Measurements from ENCODE around the gene CHST14.

CHST14 gene

DNA sequence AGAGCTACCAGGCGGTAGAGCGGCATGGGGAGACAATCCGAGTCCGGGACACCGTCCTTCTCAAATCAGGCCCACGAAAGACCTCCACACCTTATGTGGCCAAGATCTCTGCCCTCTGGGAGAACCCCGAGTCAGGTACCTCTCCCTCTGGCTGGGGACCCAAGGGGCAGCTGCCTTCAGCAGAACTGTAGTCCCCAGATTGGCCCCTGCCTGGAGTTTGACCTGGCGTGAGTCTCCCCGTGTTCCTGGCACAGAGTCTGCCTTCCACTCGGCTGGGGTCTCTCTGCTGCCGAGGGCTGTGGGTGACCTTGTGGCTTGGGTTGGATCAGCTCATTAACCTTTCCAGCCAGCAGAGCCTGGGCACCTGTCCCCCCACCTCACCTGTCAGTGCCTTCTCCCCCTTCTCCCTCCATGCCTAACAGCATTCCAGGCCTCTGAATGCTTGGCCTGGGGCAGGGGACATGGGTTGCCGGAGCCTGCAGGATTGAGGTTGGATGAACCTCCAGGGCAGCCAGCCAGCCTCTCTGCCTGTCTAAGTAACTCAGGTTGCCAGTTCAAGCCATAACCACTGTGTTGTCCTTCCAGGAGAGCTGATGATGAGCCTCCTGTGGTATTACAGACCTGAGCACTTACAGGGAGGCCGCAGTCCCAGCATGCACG is 6.8 kb upstream of the CHST14 start:
- no peak for DNase-seq (ENCODE audit: low read depth)

DNA sequence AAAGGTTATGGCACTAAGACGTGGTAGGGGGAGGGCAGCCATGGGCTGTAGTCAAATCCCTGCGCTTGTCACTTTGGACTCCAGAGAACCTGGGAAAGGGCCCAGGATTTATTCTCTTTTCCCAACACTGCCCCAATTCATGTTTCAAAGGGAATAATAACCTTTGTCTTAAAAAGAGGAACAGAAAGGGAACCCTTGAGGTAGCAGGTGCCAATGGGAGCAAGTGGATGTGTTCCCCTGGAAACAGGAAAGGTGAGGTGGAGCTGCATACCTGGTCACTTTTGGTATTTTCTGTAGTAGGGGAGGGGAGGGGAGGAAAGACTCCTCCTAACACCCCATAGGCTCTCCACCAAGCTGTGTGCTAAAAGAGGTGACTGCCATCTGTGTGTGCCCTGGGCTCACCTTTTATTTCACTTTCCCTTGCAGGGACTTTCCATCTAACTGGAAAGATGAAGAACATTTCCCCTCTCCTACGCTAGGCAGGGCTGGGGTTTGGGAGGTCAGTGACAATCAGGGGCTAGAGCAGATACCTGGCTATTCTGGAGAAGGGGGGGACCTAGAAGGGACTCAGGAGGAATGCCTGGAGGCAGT is 6.1 kb upstream of the CHST14 start:
- DNase-seq (ENCODE audit: low read depth), result no peak

DNA sequence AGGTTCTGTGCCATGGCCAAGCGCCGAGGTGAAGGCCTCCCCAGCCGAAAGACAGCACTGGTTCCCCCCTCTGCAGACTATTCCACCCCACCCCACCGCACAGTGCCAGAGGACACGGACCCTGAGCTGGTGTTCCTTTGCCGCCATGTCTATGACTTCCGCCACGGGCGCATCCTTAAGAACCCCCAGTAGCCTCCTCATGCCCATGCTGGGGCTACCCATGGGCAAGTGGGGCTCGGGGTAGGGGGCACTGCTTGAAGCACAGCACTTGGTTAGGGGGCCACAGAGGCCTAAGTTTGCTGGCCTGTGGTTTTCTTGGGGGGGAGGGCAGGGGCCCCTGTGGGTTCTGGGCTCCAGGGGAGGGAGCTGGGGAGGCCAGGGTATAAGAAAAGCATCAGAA is 4.8 kb upstream of the CHST14 start:
- DNase-seq (ENCODE audit: low read depth), result no peak

DNA sequence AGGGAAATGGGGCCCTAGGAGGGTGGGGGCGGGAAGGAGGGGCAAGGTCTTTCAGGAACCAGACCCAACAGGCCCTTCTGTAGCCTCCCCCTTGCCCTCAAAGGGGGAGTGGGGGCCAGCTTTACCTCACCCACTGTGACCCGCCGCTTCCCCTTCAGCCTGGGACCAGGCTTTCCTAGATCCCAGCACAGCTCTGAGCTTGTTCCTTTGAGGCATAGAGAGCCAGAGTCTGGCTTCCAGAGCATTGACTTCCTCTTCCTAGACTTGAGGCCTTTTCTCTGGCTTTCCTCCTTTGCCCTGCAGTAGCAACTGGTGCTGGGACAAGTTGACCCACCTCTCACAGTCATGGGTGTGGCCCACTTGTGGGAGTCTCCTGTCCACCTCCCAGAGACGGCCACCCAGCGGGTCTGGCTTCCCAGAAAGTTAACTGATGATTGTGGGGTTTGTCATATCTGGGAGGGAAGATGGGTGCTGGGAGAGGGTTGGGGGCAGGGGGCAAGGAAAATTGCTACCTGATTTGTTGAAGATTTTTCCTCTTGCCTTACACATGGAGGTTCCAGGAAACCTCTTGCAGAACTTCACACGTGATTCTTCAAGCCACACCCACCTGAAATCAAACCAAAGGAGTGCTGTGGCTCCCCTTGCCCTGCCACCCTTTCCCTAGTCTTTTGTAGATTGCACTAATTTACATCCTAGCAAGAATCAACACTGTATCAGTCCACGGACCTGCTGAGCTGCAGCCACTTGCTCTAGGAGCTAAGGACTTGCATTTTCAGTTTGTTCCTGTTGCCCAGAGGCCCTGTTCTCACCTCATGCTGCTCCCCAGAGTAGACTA is 4.1 kb upstream of the CHST14 start:
- DNase-seq (ENCODE audit: low read depth), result no peak

DNA sequence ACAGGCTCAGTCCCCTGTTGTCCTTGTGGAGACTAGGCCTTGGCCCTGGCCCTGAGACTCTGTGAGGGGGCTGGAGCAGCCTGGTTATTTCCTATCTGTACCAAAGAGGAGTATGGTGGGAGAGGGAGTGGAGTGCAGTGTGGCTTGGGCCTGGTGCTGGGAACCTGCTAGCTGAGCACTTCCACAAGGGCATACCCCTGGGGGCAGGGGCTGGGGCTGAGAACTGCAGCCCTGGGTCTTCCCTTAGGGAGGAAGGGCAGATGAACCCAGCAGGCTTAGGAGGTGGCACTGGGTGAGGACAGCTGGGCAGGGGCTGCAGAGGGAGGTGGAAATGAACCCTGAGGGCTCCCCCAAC is 3.5 kb upstream of the CHST14 start:
- DNase-seq (ENCODE audit: low read depth), result no peak

DNA sequence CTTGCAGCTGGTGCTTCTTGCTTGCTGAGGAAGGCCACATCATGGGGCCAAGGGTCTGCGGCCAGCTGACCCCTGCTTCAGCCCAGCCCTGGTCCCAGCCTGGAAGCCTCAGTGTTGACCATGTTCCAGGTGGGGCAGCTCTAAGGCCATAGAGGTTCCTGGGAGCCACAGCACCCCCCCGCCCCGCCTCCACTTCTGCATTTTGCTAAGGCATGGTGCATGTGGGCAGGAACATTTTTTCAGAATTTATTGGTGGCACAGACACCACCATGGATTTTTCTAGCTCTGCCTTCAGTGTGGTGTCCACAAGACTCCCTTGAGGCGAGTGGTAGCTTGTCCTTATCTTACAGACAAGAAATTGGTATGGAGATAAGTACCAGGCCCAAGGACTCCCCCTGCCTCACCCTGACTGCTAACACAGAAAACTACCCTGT is 1.9 kb upstream of the CHST14 start:
- no peak for DNase-seq (ENCODE audit: low read depth)

DNA sequence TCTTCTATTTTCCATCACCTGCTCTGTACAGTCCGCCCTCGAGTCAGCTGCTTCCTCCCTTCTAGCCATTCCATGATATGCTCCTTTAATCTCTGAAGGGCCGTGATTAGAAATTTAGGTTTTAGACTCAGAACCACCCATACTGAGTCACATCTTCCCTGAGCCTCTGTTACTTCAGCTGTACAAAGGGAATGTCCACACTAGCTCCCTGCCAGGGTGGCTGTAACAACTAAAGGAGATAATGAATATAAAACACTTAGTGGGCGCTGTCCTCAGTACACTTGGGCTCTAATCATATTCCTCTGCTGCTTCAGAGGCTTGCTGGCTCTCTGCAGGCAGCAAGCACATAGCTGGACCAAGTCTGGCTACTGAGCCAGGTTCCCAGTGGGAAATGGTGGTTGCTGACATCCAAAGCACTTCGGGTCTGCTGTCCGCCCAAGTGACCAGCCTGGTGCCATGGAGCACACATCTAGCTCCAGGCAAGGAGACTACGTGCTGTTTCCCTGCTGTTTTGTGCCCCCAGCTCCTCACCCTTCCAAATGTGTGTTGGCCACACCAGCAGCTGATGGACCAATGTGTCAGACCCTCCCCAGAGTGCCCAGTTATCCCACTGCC is 901 bp upstream of the CHST14 start:
- DNase-seq (ENCODE audit: low read depth), result no peak

DNA sequence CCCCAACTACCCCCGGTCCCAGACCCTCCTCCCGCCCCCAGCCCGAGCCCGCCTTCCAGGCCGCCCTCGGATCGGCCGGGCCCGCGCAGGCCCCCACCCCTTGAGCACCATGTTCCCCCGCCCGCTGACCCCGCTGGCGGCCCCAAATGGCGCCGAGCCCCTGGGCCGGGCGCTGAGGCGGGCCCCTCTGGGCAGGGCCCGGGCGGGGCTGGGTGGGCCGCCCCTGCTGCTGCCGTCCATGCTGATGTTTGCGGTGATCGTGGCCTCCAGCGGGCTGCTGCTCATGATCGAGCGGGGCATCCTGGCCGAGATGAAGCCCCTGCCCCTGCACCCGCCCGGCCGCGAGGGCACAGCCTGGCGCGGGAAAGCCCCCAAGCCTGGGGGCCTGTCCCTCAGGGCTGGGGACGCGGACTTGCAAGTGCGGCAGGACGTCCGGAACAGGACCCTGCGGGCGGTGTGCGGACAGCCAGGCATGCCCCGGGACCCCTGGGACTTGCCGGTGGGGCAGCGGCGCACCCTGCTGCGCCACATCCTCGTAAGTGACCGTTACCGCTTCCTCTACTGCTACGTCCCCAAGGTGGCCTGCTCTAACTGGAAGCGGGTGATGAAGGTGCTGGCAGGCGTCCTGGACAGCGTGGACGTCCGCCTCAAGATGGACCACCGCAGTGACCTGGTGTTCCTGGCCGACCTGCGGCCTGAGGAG is 472 bp downstream of the CHST14 start:
- DNase-seq (ENCODE audit: low read depth), result no peak

DNA sequence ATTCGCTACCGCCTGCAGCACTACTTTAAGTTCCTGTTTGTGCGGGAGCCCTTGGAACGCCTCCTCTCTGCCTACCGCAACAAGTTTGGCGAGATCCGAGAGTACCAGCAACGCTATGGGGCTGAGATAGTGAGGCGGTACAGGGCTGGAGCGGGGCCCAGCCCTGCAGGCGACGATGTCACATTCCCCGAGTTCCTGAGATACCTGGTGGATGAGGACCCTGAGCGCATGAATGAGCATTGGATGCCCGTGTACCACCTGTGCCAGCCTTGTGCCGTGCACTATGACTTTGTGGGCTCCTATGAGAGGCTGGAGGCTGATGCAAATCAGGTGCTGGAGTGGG is 995 bp downstream of the CHST14 start:
- no peak for DNase-seq (ENCODE audit: low read depth)

DNA sequence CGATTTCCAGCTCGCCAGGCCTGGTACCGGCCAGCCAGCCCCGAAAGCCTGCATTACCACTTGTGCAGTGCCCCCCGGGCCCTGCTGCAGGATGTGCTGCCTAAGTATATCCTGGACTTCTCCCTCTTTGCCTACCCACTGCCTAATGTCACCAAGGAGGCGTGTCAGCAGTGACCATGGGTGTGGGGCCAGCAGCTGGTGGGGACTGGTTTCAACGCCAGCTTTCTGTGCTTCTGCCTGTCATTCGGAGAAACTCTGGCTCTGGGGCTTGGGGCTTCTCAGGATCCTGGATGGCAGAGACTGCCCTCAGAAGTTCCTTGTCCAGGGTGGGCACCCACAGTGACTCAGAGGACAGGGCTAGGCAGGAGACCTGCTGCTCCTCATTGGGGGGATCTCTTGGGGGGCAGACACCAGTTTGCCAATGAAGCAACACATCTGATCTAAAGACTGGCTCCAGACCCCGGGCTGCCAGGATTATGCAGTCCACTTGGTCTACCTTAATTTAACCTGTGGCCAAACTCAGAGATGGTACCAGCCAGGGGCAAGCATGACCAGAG is 1.5 kb downstream of the CHST14 start:
- no peak for DNase-seq (ENCODE audit: low read depth)

DNA sequence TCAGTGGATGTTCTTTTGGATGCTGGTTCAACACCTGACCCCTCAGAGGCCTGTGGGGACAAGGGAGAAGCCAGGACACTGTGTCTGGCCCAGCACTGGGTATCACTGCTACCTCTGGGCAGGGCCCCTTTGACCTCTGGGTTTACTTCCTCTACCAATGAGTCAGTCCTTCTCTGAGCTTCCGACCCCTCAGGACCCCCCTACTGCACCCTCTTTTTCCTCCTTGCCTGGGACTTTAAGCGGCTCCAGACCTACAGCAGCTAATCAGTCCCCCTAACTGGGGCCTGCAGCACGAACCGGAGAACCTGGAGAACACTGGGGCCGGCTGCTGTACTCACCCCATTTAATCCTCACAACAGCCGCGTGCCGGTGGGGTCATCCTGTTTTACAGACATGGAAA is 3.8 kb downstream of the CHST14 start:
- DNase-seq (ENCODE audit: low read depth), result no peak

DNA sequence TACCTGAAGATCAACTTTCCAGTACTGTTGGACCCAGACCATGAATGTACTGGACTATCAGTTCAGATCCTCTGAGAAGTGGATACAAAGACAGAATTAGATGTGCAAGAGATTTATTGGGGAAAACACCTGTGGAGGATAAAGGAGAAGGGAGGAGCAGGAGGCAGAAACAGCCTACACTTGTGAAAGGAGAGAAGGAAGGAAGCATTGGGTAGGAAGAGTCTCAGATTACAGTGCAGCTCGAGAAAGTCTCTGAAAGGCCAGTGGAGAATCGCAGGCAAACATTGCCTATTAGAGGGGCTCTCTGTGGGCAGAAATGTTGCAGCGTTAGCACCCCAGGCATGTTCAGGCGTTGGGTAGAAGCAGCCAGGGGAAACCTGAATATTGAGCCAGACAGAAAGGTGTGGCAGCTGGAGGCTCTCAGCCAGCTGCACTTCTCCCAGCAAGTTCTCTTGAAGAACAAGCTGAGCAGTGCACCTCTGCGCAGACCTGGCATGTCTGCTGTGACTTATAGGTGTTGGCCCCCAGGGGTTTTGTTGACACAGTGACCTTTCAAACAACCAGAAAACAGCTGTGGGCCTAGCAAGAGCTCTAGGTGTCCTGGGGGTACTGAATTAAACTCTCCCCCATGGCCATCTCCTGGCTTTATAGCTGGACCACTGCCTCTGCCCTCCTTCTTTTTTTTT is 7.0 kb downstream of the CHST14 start:
- DNase-seq (ENCODE audit: low read depth), result no peak

DNA sequence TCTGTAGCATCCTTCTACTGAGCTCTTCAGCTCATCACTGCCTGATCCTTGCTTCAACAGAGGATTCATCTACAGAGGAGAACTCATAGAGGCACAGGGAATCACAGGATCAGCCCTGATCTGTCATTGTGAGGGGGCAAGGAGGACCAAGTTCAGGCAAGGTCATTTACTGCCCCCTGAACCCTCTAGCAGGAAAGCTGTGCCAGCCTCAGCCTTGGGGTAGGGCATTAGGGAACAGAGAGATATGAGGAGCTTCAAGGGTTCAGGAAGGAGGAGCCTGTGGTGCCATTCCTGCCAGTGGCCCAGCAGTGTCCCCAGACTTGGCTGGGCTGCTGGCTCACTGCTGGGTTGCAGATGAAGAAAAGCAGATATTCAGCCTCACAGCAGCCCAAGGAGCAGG is 8.2 kb downstream of the CHST14 start:
- no peak for DNase-seq (ENCODE audit: low read depth)

DNA sequence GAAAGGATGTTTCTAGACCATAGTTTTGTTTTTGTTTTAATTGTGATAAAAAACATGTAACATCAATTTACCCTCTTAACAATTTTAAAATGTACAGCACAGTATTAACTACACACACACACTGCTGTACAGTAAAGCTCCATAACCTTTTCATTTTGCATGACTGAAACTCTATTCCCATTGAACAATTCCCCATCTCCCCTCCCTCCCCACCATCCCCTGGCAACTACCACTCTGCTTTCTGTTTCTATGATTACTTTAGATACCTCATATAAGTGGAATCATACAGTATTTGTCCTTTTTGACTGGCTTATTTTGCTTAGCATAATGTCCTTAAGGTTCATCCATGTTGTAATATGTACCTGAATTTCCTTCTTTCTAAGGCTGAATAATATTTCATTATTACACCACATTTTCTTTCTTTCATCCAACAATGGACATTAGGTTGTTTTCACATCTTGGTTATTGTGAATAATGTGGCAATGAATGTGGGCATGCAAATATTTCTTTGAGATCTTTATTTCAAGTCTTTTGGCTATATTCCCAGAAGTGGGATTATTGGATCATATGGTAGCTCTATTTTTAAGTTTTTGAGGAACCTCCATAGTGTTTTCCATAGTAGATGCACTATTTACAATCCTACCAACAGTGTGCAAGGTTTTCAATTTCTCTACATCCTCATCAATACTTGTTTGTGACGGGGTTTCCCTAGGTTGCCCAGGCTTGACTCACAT is 10.7 kb downstream of the CHST14 start:
- DNase-seq (ENCODE audit: low read depth), result no peak

DNA sequence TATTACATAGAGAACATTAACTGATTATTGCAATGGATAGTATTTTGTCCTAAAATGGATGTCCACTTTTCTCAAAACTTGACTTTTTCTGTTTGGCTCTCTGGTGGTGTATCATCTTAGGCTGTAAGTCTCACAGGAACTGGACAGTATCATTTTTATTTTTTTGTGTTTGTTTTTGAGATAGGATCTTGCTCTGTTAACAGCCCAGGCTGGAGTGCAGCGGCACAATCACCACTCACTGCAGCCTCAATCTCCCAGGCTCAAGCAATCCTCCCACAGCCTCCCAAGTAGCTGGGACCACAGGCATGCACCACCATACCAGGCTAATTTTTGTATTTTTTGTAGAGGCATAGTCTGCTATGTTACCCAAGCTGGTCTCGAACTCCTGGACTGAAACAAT is 13.1 kb downstream of the CHST14 start:
- no peak for DNase-seq (ENCODE audit: low read depth)

DNA sequence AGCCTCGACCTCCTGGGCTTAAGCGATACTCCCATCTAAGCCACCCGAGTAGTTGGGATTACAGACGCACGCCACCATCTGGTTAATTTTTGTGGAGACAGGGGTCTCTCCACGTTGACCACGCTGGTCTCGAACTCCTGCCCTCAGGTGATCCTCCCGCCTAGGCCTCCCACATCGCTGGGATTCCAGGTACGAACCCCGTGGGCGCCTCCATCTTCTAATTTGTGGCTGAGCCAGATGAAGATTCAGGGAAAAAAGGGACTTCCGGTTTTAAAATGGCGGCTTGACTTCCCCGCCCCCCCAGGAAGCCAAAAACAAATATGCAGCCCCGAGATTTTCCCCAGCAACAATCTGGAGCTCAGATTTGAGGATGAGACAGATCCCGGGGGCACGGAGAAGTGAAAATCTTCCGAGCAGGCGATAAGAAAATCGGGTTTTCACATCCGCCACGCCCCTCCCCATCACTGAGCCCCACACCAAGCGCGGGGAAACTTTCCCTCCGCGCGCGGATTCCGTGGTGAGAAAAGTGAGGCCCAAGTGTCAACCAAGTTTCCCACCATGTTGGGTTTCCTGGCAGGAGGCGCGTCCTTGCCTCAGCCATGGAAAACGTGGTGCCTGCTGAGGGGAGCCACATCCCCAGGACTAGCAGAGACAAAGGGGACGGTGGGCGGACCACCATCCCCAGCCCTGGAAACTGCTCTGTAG is 15.4 kb downstream of the CHST14 start:
- no peak for DNase-seq (ENCODE audit: low read depth)

DNA sequence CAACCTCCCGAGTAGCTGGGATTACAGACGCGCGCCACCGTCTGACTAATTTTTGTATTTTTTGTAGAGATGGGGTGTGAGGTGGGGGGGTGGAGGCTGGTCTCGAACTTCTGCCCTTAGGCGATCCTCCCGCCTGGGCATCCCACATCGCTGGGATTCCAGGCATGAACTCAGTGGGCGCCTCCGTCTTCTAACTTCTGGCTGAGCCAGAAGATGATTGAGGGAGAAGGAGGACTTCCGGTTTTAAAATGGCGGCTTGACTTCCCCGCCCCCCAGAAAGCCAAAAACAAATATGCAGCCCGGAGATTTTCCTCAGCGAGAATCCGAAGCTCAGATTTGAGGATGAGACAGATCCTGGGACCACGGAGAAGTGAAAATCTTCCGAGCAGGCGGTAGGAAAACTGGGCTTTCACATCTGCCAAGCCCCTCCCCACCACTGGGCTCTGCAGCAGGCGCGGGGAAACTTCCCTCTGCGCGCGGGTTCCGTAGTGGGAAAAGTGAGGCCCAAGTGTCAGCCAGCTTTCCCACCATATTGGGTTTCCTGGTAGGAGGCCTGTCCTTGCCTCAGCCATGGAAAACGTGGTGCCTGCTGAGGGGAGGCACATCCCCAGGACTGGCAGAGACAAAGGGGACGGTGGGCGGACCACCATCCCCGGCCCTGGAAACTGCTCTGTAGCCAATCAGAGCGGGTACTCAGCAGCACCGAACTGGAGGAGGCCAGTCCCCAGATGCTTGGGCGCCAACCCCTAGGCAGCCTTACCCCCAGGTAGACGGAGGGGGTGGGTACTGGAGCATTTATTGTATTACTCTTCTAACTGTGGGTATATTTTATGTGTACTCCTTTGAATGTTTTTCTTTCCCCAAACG is 17.3 kb downstream of the CHST14 start:
- DNase-seq (ENCODE audit: low read depth), result no peak

DNA sequence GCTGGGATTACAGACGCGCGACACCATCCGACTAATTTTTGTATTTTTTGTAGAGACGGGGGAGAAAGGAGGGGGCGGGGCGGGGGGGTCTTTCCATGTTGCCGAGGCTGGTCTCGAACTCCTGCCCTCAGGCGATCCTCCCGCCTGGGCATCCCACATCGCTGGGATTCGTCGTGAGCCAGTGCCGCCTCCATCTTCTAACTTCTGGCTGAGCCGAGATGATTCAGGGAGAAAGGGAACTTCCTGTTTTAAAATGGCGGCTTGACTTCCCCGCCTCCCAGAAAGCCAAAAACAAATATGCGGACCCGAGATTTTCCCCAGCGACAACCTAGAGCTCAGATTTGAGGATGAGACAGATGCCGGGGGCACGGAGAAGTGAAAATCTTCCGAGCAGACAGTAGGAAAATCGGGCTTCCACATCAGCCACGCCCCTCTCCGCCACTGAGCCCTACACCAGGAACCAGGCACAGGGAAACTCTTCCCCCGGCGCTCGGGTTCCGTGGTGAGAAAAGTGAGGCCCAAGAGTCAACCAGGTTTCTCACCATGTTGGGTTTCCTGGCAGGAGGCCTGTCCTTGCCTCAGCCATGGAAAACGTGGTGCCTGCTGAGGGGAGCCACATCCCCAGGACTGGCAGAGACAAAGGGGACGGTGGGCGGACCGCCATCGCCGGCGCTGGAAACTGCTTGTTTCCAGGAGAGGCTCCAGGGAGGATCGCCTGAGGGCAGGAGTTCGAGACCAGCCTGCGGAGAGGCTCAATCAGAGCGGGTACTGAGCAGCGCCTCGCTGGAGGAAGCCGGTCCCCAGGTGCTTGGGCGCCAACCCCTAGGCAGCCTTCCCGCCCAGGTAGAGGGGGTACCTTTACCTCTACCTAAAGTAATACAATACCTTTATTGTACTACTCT is 18.7 kb downstream of the CHST14 start:
- DNase-seq (ENCODE audit: low read depth), result no peak
